HCT116 (cell line): ENCODE measurements around the gene PEMT. TPM values are rescaled to one million over a fixed set of nuclear protein-coding genes. Genes with fewer than 3 reads are reported as not detected.

Source experiments
- ATAC-seq: fragments of 200-7000 bp; cut with Tn5 transposase; 2 replicates; pipeline ENCODE4 v1.9.1; 2020; ENCODE audit warnings: mild to moderate bottlenecking, moderate library complexity
- BruUV-seq: library from RNA; stranded (reverse); fragments of 400-500 nt; replicated peaks from 2 replicates; lab custom pipeline; 2021; lab: Mats Ljungman, UMichigan
- CTCF ChIA-PET: fragments of 300-600 bp; sonication (Branson Sonifier 250); formaldehyde crosslinking; loops from one replicate; lab custom pipeline; 2021; ENCODE audit warnings: antibody characterized with exemption; lab: Charles Lee
- POLR2A ChIA-PET: fragments of 300-600, 350-600 bp; sonication (Branson Sonifier 250); formaldehyde crosslinking; loops from one replicate; lab custom pipeline; 2021; ENCODE audit warnings: antibody characterized with exemption; lab: Charles Lee
- RAD21 ChIA-PET, 2 experiments: fragments of 300-600 bp; sonication (Branson Sonifier 250); formaldehyde crosslinking; loops; one replicate each; lab custom pipeline; 2023; ENCODE audit warnings: low total read pairs in 2 of 2; ENCODE audit not compliant: uncharacterized antibody in 2 of 2, unreplicated experiment in 2 of 2, low non-redundant PET in 1 of 2; lab: Charles Lee
- DNase-seq: peaks from one replicate; pipeline ENCODE4 v3.0.0-alpha.2; 2010; ENCODE audit warnings: low read depth, low spot score
- H2AFZ ChIP-seq: fragments of 200-600 bp; shearing (Covaris generic), sonication (generic); 2 replicates; pipeline ENCODE4 v1.6.1; 2017; ENCODE audit warnings: low read depth, mixed run types, mixed read lengths, antibody characterized with exemption, low read length; ENCODE audit not compliant: poor library complexity, severe bottlenecking
- H3K27ac ChIP-seq: 2 replicates; pipeline ENCODE4 v1.5.1; 2012; ENCODE audit warnings: low read depth, low read length
- H3K27me3 ChIP-seq: fragments of 200-600 bp; sonication (generic); 2 replicates; pipeline ENCODE4 v1.6.1; 2016; ENCODE audit warnings: mixed run types, low read length, mixed read lengths; ENCODE audit not compliant: insufficient read depth
- H3K36me3 ChIP-seq, 2 experiments: fragments of 200-500 bp in 1 of 2; fragments of 200-600 bp in 1 of 2; sonication (Bioruptor generic) in 1 of 2; sonication (generic) in 1 of 2; 2 replicates each; pipeline versions ENCODE4 v1.5.1 to v1.6.1; 2014 to 2016; ENCODE audit warnings: low read length in 2 of 2, inconsistent platforms in 1 of 2, mixed read lengths in 1 of 2, mixed run types in 1 of 2; ENCODE audit not compliant: insufficient read depth in 2 of 2, control insufficient read depth in 1 of 2
- H3K4me1 ChIP-seq, 2 experiments: fragments of 200-600 bp in 1 of 2; sonication (generic) in 1 of 2; 2 replicates each; pipeline versions ENCODE4 v1.5.1 to v1.6.1; 2012 to 2017; ENCODE audit warnings: low read length in 2 of 2, inconsistent platforms in 1 of 2, mild to moderate bottlenecking in 1 of 2, mixed read lengths in 1 of 2, mixed run types in 1 of 2, moderate library complexity in 1 of 2; ENCODE audit not compliant: insufficient read depth in 2 of 2, control insufficient read depth in 1 of 2
- H3K4me2 ChIP-seq: fragments of 200-600 bp; sonication (generic); 2 replicates; pipeline ENCODE4 v1.6.1; 2017; ENCODE audit warnings: mixed run types, low read length, mixed read lengths
- H3K4me3 ChIP-seq, 2 experiments: fragments of 200-600 bp in 1 of 2; sonication (generic) in 1 of 2; replicated peaks in 1 of 2; 2 replicates each; pipeline ENCODE4 v1.5.1; 2011 to 2016; ENCODE audit warnings: low read length in 2 of 2, control low read depth in 1 of 2, low read depth in 1 of 2, mild to moderate bottlenecking in 1 of 2, mixed read lengths in 1 of 2, mixed run types in 1 of 2
- H3K79me2 ChIP-seq: fragments of 200-600 bp; sonication (generic); 2 replicates; pipeline ENCODE4 v1.6.1; 2017; ENCODE audit warnings: mild to moderate bottlenecking, mixed run types, low read length, moderate library complexity, mixed read lengths; ENCODE audit not compliant: insufficient read depth
- H3K9ac ChIP-seq: fragments of 200-600 bp; sonication (generic); 2 replicates; pipeline ENCODE4 v1.6.1; 2016; ENCODE audit warnings: low read length, mixed read lengths
- H3K9me2 ChIP-seq: fragments of 200-600 bp; sonication (generic), shearing (Covaris generic); 2 replicates; pipeline ENCODE4 v1.6.1; 2017; ENCODE audit warnings: mixed run types, mild to moderate bottlenecking, moderate library complexity; ENCODE audit not compliant: insufficient read depth
- H3K9me3 ChIP-seq, 2 experiments: fragments of 200-500 bp in 1 of 2; fragments of 200-600 bp in 1 of 2; sonication (Bioruptor generic) in 1 of 2; sonication (generic) in 1 of 2; 2 replicates each; pipeline ENCODE4 v1.6.1; 2014 to 2017; ENCODE audit warnings: low read length in 2 of 2, mixed read lengths in 2 of 2, inconsistent platforms in 1 of 2, low read depth in 1 of 2, mild to moderate bottlenecking in 1 of 2, mixed run types in 1 of 2, moderate library complexity in 1 of 2; ENCODE audit not compliant: control insufficient read depth in 1 of 2, insufficient read depth in 1 of 2
- H4K20me1 ChIP-seq: fragments of 200-600 bp; sonication (generic), shearing (Covaris generic); 2 replicates; pipeline ENCODE4 v1.6.1; 2017; ENCODE audit warnings: mixed run types, mild to moderate bottlenecking, moderate library complexity; ENCODE audit not compliant: insufficient read depth
- CBX3 ChIP-seq: IDR thresholded peaks from 2 replicates; pipeline ENCODE4 v1.6.1; 2012; ENCODE audit warnings: low read depth
- CEBPB ChIP-seq: IDR thresholded peaks from 2 replicates; pipeline ENCODE4 v1.6.1; 2012; ENCODE audit warnings: low read depth
- EGR1 ChIP-seq: IDR thresholded peaks from 2 replicates; pipeline ENCODE4 v1.6.1; 2012; ENCODE audit warnings: low read depth
- ELF1 ChIP-seq: IDR thresholded peaks from 2 replicates; pipeline ENCODE4 v1.6.1; 2012; ENCODE audit warnings: low read depth, borderline replicate concordance
- EZH2 ChIP-seq: fragments of 200-600 bp; sonication (generic); IDR thresholded peaks from 2 replicates; pipeline ENCODE4 v1.6.1; 2017; ENCODE audit warnings: antibody characterized with exemption, mixed run types
- FOSL1 ChIP-seq: IDR thresholded peaks from 2 replicates; pipeline ENCODE4 v1.6.1; 2012; ENCODE audit warnings: low read depth
- JUND ChIP-seq: IDR thresholded peaks from 2 replicates; pipeline ENCODE4 v1.6.1; 2012
- POLR2AphosphoS5 ChIP-seq: IDR thresholded peaks from 2 replicates; pipeline ENCODE4 v1.6.1; 2011; ENCODE audit warnings: mild to moderate bottlenecking, low read depth, low read length, moderate library complexity
- SIN3A ChIP-seq: IDR thresholded peaks from 2 replicates; pipeline ENCODE4 v1.6.1; 2012; ENCODE audit warnings: low read depth
- SP1 ChIP-seq: IDR thresholded peaks from 2 replicates; pipeline ENCODE4 v1.6.1; 2012; ENCODE audit warnings: low read depth
- SRF ChIP-seq: IDR thresholded peaks from 2 replicates; pipeline ENCODE4 v1.6.1; 2012; ENCODE audit warnings: low read depth
- YY1 ChIP-seq: IDR thresholded peaks from 2 replicates; pipeline ENCODE4 v1.6.1; 2011; ENCODE audit warnings: low read length, low read depth, moderate library complexity, mild to moderate bottlenecking; ENCODE audit not compliant: insufficient replicate concordance; ENCODE audit errors: extremely low read depth
- ZFX ChIP-seq: fragments of 450-650 bp; IDR thresholded peaks from 2 replicates; pipeline ENCODE4 v1.6.1; 2017
- ZNF274 ChIP-seq: fragments of 200-500 bp; sonication (Bioruptor generic); IDR thresholded peaks from 2 replicates; pipeline ENCODE4 v1.6.1; 2014; ENCODE audit warnings: mild to moderate bottlenecking, low read depth, low read length, inconsistent platforms
- intact Hi-C: fragments of 100-400 bp; cut with micrococcal nuclease; formaldehyde crosslinking; loops from 2 replicates; pipeline ENCODE4 v1.10.0; 2022
- total RNA-seq: library from RNA; stranded (reverse); gene quantifications from one replicate; pipeline ENCODE4 v1.2.1, GENCODE V29; 2021; ENCODE audit not compliant: unreplicated experiment
- TF ChIP-seq, protein P1 (sequence below): IDR thresholded peaks from 2 replicates; pipeline ENCODE4 v1.6.1; 2011; ENCODE audit warnings: mild to moderate bottlenecking, low read length, moderate library complexity; ENCODE audit not compliant: insufficient replicate concordance; ENCODE audit errors: extremely low read depth
- TF ChIP-seq, protein P2 (sequence below), 3 experiments: fragments of 200-600 bp in 1 of 3; sonication (generic) in 1 of 3; IDR thresholded peaks in 2 of 3; conservative IDR thresholded peaks in 1 of 3; 2 replicates each; pipeline ENCODE4 v1.5.1; 2012 to 2017; ENCODE audit warnings: low read depth in 2 of 3, low read length in 2 of 3, antibody characterized with exemption in 1 of 3, borderline replicate concordance in 1 of 3, control low read depth in 1 of 3, mild to moderate bottlenecking in 1 of 3, mixed read lengths in 1 of 3, mixed run types in 1 of 3, moderate library complexity in 1 of 3; ENCODE audit not compliant: insufficient read depth in 1 of 3
- TF ChIP-seq, protein P3 (sequence below): IDR thresholded peaks from 2 replicates; pipeline ENCODE4 v1.6.1; 2012
- TF ChIP-seq, protein P4 (sequence below): IDR thresholded peaks from 2 replicates; pipeline ENCODE4 v1.6.1; 2012
- TF ChIP-seq, protein P5 (sequence below): IDR thresholded peaks from 2 replicates; pipeline ENCODE4 v1.6.1; 2012; ENCODE audit warnings: low read depth

The PEMT gene
- total RNA-seq, 1 experiment from 2014 or later: 52.1 TPM

DNA sequence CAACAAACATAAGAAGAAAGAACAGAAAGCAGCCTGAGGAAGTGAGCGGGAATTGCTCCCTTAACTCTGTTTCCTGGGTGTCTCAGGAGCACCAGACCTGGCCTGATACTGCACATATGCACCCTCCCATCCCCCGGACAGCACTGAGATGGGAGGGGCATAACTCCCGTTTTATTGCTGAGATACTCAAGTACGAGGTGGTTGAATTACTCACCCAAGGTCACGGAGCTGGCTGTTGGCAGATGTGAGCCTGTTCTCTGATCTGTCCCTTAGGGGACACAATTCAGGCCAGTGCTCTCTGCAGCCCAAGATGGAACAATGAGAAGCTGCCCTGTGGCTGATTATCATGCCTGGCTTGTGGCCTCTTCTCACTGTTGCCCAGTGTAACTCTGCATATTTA is 123.8 kb downstream of the PEMT start:
- peaks cover 31% of the 10 kb centered on the region for H3K27me3 ChIP-seq

More for the DNA sequence above, 123.8 kb downstream of the PEMT start:
- DNase-seq (no peak), ATAC-seq (peak; percentile 55; the same call in 1 of the 2 replicates)
- CTCF ChIA-PET: no interaction called here
- intact Hi-C loops: no loop called here
- Histone ChIP-seq H3K4me1 (peaks cover 3 to 6% of the 10 kb centered on the region in 2 experiments; a peak in 3 of 4 replicates), H3K4me3 (no peak overlapping the region), H3K27ac (no peak overlapping the region), H4K20me1 (no peaks in the 10 kb centered on the region), H2AFZ (no peak overlapping the region), H3K36me3 (no peaks in the 10 kb centered on the region), H3K9me3 (no peaks in the 10 kb centered on the region), H3K9ac (no peak overlapping the region), H3K9me2 (no peaks in the 10 kb centered on the region), H3K4me2 (peak overlapping the region; percentile 23; the same call in 1 of the 2 replicates), H3K79me2 (no peaks in the 10 kb centered on the region)
- BruUV-seq: no TSS peak
- TF ChIP-seq ZNF274: no peak
- TF ChIP-seq SP1: no peak
- no peak for TF ChIP-seq ZFX
- TF ChIP-seq, protein P1, sequence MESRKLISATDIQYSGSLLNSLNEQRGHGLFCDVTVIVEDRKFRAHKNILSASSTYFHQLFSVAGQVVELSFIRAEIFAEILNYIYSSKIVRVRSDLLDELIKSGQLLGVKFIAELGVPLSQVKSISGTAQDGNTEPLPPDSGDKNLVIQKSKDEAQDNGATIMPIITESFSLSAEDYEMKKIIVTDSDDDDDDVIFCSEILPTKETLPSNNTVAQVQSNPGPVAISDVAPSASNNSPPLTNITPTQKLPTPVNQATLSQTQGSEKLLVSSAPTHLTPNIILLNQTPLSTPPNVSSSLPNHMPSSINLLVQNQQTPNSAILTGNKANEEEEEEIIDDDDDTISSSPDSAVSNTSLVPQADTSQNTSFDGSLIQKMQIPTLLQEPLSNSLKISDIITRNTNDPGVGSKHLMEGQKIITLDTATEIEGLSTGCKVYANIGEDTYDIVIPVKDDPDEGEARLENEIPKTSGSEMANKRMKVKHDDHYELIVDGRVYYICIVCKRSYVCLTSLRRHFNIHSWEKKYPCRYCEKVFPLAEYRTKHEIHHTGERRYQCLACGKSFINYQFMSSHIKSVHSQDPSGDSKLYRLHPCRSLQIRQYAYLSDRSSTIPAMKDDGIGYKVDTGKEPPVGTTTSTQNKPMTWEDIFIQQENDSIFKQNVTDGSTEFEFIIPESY: no peak
- TF ChIP-seq POLR2AphosphoS5: no peak
- TF ChIP-seq YY1: no peak
- TF ChIP-seq, protein P2, sequence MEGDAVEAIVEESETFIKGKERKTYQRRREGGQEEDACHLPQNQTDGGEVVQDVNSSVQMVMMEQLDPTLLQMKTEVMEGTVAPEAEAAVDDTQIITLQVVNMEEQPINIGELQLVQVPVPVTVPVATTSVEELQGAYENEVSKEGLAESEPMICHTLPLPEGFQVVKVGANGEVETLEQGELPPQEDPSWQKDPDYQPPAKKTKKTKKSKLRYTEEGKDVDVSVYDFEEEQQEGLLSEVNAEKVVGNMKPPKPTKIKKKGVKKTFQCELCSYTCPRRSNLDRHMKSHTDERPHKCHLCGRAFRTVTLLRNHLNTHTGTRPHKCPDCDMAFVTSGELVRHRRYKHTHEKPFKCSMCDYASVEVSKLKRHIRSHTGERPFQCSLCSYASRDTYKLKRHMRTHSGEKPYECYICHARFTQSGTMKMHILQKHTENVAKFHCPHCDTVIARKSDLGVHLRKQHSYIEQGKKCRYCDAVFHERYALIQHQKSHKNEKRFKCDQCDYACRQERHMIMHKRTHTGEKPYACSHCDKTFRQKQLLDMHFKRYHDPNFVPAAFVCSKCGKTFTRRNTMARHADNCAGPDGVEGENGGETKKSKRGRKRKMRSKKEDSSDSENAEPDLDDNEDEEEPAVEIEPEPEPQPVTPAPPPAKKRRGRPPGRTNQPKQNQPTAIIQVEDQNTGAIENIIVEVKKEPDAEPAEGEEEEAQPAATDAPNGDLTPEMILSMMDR (IDR thresholded peaks at IDR 0.05 in 2 of 3, conservative IDR thresholded peaks at IDR 0.05 in 1 of 3; ENCODE audit: borderline replicate concordance in 1 of 3, insufficient read depth in 1 of 3, low read depth in 2 of 3, low read length in 2 of 3): no peak
- TF ChIP-seq, protein P3, sequence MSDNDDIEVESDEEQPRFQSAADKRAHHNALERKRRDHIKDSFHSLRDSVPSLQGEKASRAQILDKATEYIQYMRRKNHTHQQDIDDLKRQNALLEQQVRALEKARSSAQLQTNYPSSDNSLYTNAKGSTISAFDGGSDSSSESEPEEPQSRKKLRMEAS: no peak
- TF ChIP-seq SIN3A: no peak
- TF ChIP-seq EGR1: no peak
- no peak for TF ChIP-seq ELF1
- TF ChIP-seq CBX3: no peak
- TF ChIP-seq JUND: no peak
- no peak for TF ChIP-seq FOSL1
- no peak for TF ChIP-seq CEBPB
- TF ChIP-seq EZH2: no peak
- TF ChIP-seq, protein P4, sequence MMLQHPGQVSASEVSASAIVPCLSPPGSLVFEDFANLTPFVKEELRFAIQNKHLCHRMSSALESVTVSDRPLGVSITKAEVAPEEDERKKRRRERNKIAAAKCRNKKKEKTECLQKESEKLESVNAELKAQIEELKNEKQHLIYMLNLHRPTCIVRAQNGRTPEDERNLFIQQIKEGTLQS: no peak
- TF ChIP-seq SRF: no peak
- TF ChIP-seq, protein P5, sequence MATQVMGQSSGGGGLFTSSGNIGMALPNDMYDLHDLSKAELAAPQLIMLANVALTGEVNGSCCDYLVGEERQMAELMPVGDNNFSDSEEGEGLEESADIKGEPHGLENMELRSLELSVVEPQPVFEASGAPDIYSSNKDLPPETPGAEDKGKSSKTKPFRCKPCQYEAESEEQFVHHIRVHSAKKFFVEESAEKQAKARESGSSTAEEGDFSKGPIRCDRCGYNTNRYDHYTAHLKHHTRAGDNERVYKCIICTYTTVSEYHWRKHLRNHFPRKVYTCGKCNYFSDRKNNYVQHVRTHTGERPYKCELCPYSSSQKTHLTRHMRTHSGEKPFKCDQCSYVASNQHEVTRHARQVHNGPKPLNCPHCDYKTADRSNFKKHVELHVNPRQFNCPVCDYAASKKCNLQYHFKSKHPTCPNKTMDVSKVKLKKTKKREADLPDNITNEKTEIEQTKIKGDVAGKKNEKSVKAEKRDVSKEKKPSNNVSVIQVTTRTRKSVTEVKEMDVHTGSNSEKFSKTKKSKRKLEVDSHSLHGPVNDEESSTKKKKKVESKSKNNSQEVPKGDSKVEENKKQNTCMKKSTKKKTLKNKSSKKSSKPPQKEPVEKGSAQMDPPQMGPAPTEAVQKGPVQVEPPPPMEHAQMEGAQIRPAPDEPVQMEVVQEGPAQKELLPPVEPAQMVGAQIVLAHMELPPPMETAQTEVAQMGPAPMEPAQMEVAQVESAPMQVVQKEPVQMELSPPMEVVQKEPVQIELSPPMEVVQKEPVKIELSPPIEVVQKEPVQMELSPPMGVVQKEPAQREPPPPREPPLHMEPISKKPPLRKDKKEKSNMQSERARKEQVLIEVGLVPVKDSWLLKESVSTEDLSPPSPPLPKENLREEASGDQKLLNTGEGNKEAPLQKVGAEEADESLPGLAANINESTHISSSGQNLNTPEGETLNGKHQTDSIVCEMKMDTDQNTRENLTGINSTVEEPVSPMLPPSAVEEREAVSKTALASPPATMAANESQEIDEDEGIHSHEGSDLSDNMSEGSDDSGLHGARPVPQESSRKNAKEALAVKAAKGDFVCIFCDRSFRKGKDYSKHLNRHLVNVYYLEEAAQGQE: no peak
- RAD21 ChIA-PET: no interaction called here
- POLR2A ChIA-PET: no interaction called here
